Activated CD8-positive, alpha-beta memory T cell treated with anti-CD3 and anti-CD28 coated beads, Interleukin-2, amount 10 ng/mL, durations not matched to agents 7 days and 5 days (primary cell): ENCODE results near the gene GPATCH4. TPM values are rescaled to one million over a fixed set of nuclear protein-coding genes. Genes with fewer than 3 reads are reported as not detected.
"Not testable (repeated sequence)": the region's sequence is repeated elsewhere in the genome, so short reads cannot be mapped to it uniquely, and the experiment has no call there.

Experiments
- ATAC-seq: fragments of 150-1000 bp; cut with Tn5 transposase; one replicate; pipeline ENCODE4 v1.10.0; 2021; ENCODE audit warnings: moderate library complexity
- CTCF ChIA-PET: fragments of 350-600 bp; sonication (Branson Sonifier 250); formaldehyde crosslinking; loops from one replicate; lab custom pipeline; 2021; ENCODE audit warnings: antibody characterized with exemption; lab: Charles Lee
- DNase-seq: peaks from one replicate; pipeline ENCODE4 v3.0.0-alpha.2; 2020
- H3K27ac Mint-ChIP-seq: one replicate; pipeline ENCODE4 v1.8.0; 2021; ENCODE audit warnings: mild to moderate bottlenecking, mixed read lengths
- H3K27me3 Mint-ChIP-seq: one replicate; pipeline ENCODE4 v1.8.0; 2021; ENCODE audit warnings: mixed read lengths
- H3K36me3 Mint-ChIP-seq: one replicate; pipeline ENCODE4 v1.8.0; 2021; ENCODE audit warnings: mild to moderate bottlenecking, mixed read lengths
- H3K4me1 Mint-ChIP-seq: one replicate; pipeline ENCODE4 v1.8.0; 2021; ENCODE audit warnings: mixed read lengths
- H3K4me3 Mint-ChIP-seq: one replicate; pipeline ENCODE4 v1.8.0; 2021; ENCODE audit warnings: mild to moderate bottlenecking, moderate library complexity, mixed read lengths
- H3K9me3 Mint-ChIP-seq: one replicate; pipeline ENCODE4 v1.8.0; 2022; ENCODE audit warnings: low read depth, mixed read lengths
- total RNA-seq, 2 experiments: library from RNA; stranded (reverse); gene quantifications; one replicate each; pipeline ENCODE4 v1.2.3, GENCODE V29; 2021

The GPATCH4 gene
- total RNA-seq, 2 experiments from 2014 or later = 40.5 to 50.9 TPM

DNA sequence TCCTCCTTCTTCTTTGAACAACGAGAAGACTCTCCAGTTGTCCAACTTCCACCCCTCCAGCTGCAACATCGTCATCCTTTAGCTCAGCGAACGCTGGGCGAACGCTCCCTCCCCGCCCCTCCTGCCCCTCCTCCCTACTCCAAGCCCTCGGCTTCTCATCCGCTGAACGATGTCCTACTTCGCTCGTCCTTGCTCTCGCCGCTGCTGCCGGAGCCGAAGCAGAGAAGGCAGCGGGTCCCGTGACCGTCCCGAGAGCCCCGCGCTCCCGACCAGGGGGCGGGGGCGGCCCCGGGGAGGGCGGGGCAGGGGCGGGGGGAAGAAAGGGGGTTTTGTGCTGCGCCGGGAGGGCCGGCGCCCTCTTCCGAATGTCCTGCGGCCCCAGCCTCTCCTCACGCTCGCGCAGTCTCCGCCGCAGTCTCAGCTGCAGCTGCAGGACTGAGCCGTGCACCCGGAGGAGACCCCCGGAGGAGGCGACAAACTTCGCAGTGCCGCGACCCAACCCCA lies 40.5 kb upstream of the GPATCH4 start, which contains the start of gene BCAN:
BCAN (plus strand) TSS at position 357 of the 504 bp plus-strand sequence. CDS start 3,938 bp downstream, outside the sequence.
- no peak for DNase-seq
- no peak for ATAC-seq
- CTCF ChIA-PET = interaction anchor here (0.8 to 22.5 kb wide), 9 partner anchors 15 to 256 kb away, joined by 3 to 344 read pairs (median 7); partner anchors contain the start of genes HAPLN2 and NES
- H3K4me1 Mint-ChIP-seq = peaks cover 41% of the 10 kb centered on the region
- H3K9me3 Mint-ChIP-seq = no peaks in the 10 kb centered on the region
- H3K27me3 Mint-ChIP-seq = peaks cover 90% of the 10 kb centered on the region
- H3K4me3 Mint-ChIP-seq = no peak within 1 kb of the TSS
- no peaks in the 10 kb centered on the region for H3K36me3 Mint-ChIP-seq
- H3K27ac Mint-ChIP-seq = no peak within 1 kb of the TSS

DNA sequence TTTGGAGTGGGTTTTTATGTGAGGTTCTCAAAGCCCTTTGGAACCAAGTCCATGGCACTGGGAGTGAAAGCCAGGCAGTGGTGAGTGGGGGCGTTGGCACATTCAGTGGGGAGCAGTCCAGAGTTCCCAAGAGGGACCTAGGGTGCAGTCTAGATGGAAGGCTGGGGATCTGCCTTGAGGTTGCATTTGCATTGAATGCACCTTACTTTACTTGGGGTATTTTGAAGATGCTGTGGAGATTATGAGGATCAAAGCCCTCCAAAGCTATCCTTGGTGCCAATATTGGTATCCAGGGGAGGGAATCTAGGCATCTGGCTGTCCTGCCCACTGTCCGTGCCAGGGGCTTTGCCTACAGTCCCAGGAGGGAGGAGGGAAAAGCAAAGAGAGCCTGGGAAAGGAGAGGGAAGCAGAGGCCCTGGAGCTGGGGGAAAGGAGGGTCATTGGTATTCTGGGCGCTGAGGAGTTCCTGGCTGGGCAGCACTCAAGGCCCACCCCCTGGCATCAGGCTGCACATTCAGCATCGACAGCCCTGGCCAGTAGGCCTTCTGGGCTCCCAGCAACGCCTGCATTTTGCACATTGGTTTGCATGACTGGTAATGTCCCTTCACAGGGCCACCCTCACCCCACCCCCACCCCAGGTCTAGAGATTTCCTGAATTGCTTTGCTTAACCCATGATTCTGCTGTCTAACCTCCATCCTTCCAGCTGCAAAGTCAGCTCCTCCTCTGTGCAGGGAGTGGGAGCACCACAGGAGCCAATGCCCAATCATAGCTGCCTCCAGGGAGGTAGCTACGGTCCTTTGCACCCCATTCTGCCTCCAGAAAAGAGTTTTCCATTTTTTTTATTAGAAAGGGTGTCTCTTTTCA lies 39.8 kb upstream of the GPATCH4 start:
- Mint-ChIP-seq H3K27me3 (peaks cover 90% of the 10 kb centered on the region), H3K4me1 (peaks cover 41% of the 10 kb centered on the region), H3K9me3 (no peaks in the 10 kb centered on the region), H3K4me3 (no peak overlapping the region), H3K27ac (no peak overlapping the region), H3K36me3 (no peaks in the 10 kb centered on the region)
- ATAC-seq (no peak), DNase-seq (no peak)
- CTCF ChIA-PET = interaction anchor here (0.7 to 22.5 kb wide), 8 partner anchors 15 to 228 kb away, joined by 3 to 344 read pairs (median 6); partner anchors contain the start of genes HAPLN2 and NES

DNA sequence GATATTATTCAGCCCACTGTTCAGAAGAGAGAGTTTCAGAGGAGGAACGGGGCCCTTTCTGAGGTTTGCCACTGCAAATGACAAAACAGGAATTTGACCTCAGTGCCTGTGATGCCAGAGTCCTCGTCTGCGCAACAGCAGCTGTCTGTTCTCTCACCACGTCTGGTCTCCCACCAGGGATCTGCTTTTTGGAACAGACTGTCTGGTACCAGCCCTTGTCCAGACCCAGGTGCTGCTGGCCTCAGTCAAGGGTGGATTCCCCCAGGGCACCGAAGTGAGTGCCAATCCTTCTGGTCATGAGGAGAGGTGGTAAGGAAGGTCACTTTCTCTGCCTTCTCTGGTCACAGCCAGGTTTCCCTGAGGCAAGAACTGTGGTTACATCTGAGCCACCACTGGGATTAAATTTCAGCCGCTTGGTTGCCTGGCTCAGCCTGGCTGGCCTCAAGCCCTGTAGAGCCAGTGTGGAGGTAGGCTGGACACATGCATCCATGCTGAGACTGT lies 38.4 kb upstream of the GPATCH4 start:
- Mint-ChIP-seq H3K27ac (no peak overlapping the region), H3K36me3 (no peaks in the 10 kb centered on the region), H3K4me1 (peaks cover 36% of the 10 kb centered on the region), H3K4me3 (no peak overlapping the region), H3K27me3 (peaks cover 88% of the 10 kb centered on the region), H3K9me3 (no peaks in the 10 kb centered on the region)
- no peak for DNase-seq
- no peak for ATAC-seq
- CTCF ChIA-PET = interaction anchor here (1.2 to 22.5 kb wide), 3 partner anchors 13 to 87 kb away, joined by 3 to 344 read pairs (median 5); partner anchors contain the start of gene HAPLN2

DNA sequence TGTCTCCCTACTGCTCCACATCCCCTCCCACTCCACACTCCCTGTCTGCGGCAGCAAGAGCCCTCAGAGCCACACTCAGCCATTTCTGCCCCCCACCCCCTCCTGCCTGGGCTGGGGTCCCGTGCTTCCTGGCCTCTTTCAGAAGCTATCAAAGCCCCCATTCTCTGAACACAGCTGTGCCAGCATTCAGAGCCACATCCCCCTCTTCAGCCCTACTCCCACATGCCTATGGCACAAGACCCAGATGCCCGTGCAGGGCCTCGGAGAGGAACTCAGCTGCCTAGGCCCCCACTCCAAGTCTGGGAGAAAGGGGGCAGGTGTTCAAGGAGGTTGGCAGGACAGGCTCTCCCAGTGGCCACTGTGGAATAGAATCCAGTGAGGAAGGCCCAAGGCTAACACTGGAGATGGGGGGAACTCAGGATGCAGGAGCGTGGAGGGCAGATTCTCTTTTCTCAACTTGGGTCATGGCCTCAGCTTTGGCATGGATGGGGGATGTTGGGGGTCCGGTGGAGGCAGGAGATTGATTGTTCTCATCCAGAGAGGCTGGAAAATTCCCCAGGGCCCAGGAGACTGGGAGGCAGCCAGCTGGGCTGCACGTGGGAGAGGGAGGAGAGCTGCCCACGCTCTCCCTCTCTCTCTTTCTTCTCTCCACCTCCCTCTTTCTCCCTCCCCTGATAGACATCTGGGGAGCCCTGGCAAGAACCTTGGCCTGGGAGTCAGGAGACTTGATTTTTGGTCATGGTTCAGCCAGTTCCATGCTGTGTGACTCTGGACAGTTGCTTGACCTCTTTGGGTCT lies 37.1 kb upstream of the GPATCH4 start:
- Mint-ChIP-seq H3K27me3 (peaks cover 87% of the 10 kb centered on the region), H3K27ac (no peak overlapping the region), H3K4me1 (peaks cover 24% of the 10 kb centered on the region), H3K36me3 (no peaks in the 10 kb centered on the region), H3K4me3 (no peak overlapping the region), H3K9me3 (no peaks in the 10 kb centered on the region)
- no peak for DNase-seq
- no peak for ATAC-seq
- CTCF ChIA-PET = interaction anchor here (1.2 to 22.5 kb wide), 4 partner anchors 12 to 88 kb away, joined by 3 to 344 read pairs (median 7); partner anchors contain the start of gene HAPLN2

DNA sequence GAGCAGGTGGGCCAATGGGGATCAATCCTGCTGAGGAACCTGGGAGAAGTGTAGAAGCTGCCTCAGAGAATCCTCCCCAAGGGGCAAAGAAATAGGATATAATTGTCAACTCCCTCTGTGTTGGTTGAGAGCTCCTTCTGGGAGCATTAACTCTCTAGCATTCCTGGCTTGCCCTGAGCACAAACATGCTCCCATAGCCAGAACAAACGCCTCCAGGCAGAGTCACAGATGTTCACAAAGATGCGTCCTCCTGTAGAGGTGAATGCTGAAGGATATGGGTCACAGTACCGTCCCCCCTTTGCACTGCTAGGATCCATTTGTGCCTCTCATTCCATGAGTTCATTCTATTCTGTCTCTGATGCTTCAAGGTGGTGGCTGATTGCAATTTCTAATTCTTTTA lies 31.1 kb upstream of the GPATCH4 start:
- H3K36me3 Mint-ChIP-seq = no peaks in the 10 kb centered on the region

DNA sequence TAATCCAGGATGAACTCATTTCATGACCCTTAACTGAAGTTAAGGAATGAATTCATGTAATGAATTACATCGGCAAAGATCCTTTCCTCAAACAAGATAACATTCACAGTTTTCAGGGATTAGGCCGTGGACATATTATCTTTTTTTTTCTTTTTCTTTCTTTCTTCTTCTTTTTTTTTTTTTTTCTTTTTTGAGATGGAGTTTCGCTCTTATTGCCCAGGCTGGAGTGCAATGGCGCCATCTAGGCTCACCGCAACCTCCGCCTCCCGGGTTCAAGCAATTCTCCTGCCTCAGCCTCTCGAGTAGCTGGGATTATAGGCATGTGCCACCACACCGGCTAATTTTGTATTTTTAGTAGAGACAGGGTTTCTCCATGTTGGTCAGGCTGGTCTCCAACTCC lies 29.9 kb upstream of the GPATCH4 start:
- H3K27me3 Mint-ChIP-seq = peaks cover 77% of the 10 kb centered on the region
- not testable (repeated sequence) for H3K4me3 Mint-ChIP-seq, H3K9me3 Mint-ChIP-seq, H3K36me3 Mint-ChIP-seq, H3K4me1 Mint-ChIP-seq, ATAC-seq, DNase-seq, H3K27ac Mint-ChIP-seq
- CTCF ChIA-PET = interaction anchor here (0.7 to 22.5 kb wide), 5 partner anchors 5 to 270 kb away, joined by 3 to 344 read pairs (median 340); partner anchors contain the start of genes BCAN and HAPLN2

More for the DNA sequence above, 31.1 kb upstream of the GPATCH4 start:
- Mint-ChIP-seq H3K27ac (no peak overlapping the region), H3K9me3 (no peaks in the 10 kb centered on the region), H3K4me3 (no peak overlapping the region), H3K4me1 (no peaks in the 10 kb centered on the region), H3K27me3 (peaks cover 77% of the 10 kb centered on the region)
- ATAC-seq = no peak
- no peak for DNase-seq
- CTCF ChIA-PET = interaction anchor here (14.6 to 22.5 kb wide), 3 partner anchors 6 to 28 kb away, joined by 340 to 344 read pairs (median 344); partner anchors contain the start of genes BCAN and HAPLN2

DNA sequence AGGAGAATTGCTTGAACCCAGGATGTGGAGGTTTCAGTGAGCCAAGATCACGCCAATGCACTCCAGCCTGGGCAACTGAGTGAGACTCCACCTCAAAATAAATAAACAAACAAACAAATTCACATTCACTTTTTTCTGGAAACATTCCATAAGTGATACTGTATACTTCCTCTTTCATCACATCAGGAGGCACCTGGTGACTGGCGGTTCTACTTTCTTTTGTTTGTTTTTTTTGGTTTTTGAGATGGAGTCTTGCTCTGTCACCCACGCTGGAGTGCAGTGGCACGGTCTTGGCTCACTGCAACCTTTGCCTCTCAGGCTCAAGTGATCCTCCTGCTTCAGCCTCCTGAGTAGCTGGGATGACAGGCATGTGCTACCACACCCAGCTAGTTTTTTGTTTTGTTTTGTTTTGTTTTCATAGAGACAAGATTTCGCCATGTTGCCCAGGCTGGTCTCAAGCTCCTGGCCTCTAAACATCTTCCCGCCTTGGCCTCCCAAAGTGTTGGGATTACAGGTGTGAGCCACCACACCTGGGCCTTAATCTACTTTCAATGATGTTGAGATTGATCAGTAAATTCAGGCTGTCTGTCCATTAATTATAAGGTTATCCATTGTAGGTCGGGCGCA lies 28.7 kb upstream of the GPATCH4 start:
- no peaks in the 10 kb centered on the region for H3K36me3 Mint-ChIP-seq
- CTCF ChIA-PET = interaction anchor here (1.0 to 15.7 kb wide), 4 partner anchors 13 to 244 kb away, joined by 3 to 344 read pairs (median 172); partner anchors contain the start of gene BCAN
- no peak for ATAC-seq
- H3K9me3 Mint-ChIP-seq = no peaks in the 10 kb centered on the region
- peaks cover 77% of the 10 kb centered on the region for H3K27me3 Mint-ChIP-seq
- H3K4me3 Mint-ChIP-seq = no peak overlapping the region
- DNase-seq = no peak
- peaks cover 6% of the 10 kb centered on the region for H3K4me1 Mint-ChIP-seq
- H3K27ac Mint-ChIP-seq = no peak overlapping the region

DNA sequence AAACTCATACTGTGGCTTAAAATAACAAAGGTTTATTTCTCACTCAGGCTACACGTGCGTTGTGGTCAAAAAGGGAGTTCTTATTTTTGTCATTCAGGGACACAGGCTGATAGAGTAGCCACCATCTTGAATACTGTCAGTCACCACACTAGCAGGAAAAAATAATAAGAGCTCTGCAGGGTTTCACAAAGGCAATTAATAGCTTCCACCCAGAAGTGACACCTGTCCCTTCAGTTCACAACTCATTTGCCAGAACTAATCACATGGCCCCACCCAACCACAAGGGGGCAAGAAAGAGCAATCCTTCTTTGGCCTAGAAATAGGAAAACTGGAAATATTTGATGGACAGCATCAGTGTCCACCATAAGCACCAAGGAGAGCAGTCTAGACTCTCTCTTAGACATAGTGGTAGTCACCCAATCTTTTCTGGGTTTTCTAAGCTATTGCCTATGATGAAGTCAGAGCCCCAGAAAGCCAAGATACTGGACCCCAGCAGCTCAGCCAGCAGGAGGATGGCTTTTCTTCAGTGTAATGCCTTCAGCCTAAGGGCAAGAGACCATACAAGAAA lies 26.1 kb upstream of the GPATCH4 start:
- ATAC-seq = peak; percentile 29

DNA sequence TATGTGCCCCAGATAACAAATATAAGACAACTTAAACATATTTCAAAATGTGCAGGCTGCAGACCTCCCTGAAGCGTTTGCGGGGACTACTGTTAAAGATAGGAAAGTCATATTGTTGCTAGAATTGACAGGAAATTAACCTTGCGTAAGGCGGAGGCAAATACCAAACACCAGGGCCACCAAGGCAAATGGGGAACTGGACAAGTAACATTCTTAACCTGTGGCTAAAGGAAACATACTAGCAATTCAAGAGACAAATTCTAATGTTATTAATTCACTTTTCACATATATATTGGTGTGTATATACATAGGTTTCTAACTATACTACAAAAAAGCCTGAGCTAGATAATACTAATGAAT lies 24.8 kb upstream of the GPATCH4 start:
- H3K27ac Mint-ChIP-seq = no peak overlapping the region
- CTCF ChIA-PET = interaction anchor here (0.7 to 15.7 kb wide), 13 partner anchors 13 to 240 kb away, joined by 3 to 344 read pairs (median 18); partner anchors contain the start of genes BCAN, GPATCH4 and NES
- ATAC-seq (no peak), DNase-seq (no peak)
- no peaks in the 10 kb centered on the region for H3K36me3 Mint-ChIP-seq
- H3K4me1 Mint-ChIP-seq = peaks cover 8% of the 10 kb centered on the region
- H3K4me3 Mint-ChIP-seq = no peak overlapping the region
- H3K27me3 Mint-ChIP-seq = peaks cover 70% of the 10 kb centered on the region
- no peaks in the 10 kb centered on the region for H3K9me3 Mint-ChIP-seq

More for the DNA sequence above, 26.1 kb upstream of the GPATCH4 start:
- Mint-ChIP-seq H3K9me3 (no peaks in the 10 kb centered on the region), H3K4me1 (peaks cover 8% of the 10 kb centered on the region), H3K27me3 (peaks cover 72% of the 10 kb centered on the region), H3K27ac (no peak overlapping the region), H3K4me3 (no peak overlapping the region), H3K36me3 (no peaks in the 10 kb centered on the region)
- DNase-seq = peak; percentile 61
- CTCF ChIA-PET = interaction anchor here (0.7 to 15.7 kb wide), 26 partner anchors 10 to 243 kb away, joined by 3 to 344 read pairs (median 4); partner anchors contain the start of genes BCAN, GPATCH4 and NES

DNA sequence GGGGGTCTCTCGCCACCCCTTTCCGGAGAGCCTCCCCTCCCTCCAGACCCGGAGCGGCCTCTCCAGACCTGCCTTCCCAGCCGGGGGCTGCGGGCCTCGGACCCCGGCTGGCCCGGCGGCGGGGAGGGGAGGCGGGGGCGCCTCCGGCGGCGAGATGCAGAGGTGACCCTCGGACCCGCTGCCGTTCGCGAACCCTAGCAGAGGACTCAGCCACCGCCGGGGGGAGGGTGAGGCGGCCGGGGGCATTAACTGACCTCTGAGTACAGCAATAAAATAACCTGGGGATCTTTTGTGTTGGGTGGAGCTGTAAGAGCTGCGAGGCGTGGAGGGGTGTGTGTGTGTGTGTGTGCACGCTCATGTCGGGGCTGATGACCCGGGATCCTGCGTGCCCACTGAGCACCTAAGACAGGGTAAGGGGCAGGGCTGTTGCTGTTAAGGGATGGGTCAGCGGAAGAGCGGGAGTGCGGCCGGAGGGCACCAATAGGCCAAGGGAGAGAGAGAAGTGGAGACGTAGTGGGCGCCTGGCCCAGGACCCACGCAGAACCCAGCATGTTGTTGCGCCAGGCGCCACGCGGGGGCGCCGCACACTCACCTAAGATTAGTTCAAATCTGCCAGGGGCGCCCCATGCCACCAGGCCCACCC lies 24.3 kb upstream of the GPATCH4 start:
- Mint-ChIP-seq H3K36me3 (no peaks in the 10 kb centered on the region), H3K9me3 (no peaks in the 10 kb centered on the region), H3K27ac (no peak overlapping the region), H3K27me3 (peaks cover 68% of the 10 kb centered on the region), H3K4me1 (peaks cover 8% of the 10 kb centered on the region), H3K4me3 (no peak overlapping the region)
- CTCF ChIA-PET = interaction anchor here (1.0 to 15.7 kb wide), 10 partner anchors 13 to 202 kb away, joined by 3 to 344 read pairs (median 18); partner anchors contain the start of genes BCAN, GPATCH4 and NES
- ATAC-seq (peak; percentile 64), DNase-seq (peak; percentile 64)

DNA sequence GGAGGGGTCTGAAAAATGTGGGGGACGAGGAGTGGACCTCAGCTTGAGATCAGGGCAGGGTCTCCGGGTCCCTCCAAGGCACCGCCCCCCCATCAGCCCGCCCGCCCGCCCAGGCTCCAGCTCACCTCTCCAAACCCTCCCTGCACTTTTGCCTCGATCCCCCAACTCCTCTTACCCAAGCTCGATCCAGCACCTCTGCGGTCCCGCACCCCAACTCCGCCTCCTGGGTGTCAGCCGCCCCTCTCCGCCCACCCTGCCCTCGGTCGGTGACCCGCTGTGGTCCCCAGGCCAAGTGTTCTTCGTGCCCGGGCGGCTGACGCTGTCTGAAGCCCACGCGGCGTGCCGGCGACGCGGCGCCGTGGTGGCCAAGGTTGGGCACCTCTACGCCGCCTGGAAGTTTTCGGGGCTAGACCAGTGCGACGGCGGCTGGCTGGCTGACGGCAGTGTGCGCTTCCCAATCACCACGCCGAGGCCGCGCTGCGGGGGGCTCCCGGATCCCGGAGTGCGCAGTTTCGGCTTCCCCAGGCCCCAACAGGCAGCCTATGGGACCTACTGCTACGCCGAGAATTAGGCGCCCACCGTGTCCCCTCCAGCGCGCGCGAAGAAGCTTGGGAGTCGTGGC lies 23.6 kb upstream of the GPATCH4 start:
- Mint-ChIP-seq H3K9me3 (no peaks in the 10 kb centered on the region), H3K27ac (no peak overlapping the region), H3K4me1 (peaks cover 8% of the 10 kb centered on the region), H3K4me3 (no peak overlapping the region), H3K36me3 (no peaks in the 10 kb centered on the region), H3K27me3 (peaks cover 71% of the 10 kb centered on the region)
- DNase-seq (no peak), ATAC-seq (no peak)
- CTCF ChIA-PET = interaction anchor here (0.8 to 15.7 kb wide), 32 partner anchors 12 to 303 kb away, joined by 3 to 344 read pairs (median 5); partner anchors contain the start of genes BCAN, GPATCH4 and NES
